Testis (tissue), 3 donors: ENCODE measurements around the gene EIF4EBP3. TPM values are rescaled to one million over a fixed set of nuclear protein-coding genes. Genes with fewer than 3 reads are reported as not detected.
A peak's percentile ranks its signal among the peaks of the same experiment; 100 is the strongest.

ENCODE experiments used
- DNase-seq: peaks from one replicate; pipeline ENCODE4 v3.0.0-alpha.2; 2019
- H3K27ac ChIP-seq, 2 donors: fragments of 200-600 bp; sonication (generic); one replicate each; pipeline ENCODE4 v1.5.1; 2019
- H3K27me3 ChIP-seq: fragments of 200-600 bp; sonication (generic); one replicate; pipeline ENCODE4 v1.5.1; 2019
- H3K36me3 ChIP-seq: fragments of 200-600 bp; sonication (generic); one replicate; pipeline ENCODE4 v1.5.1; 2017; ENCODE audit warnings: low read depth; ENCODE audit errors: missing control alignments
- H3K4me1 ChIP-seq: fragments of 200-600 bp; sonication (generic); one replicate; pipeline ENCODE4 v1.5.1; 2019
- H3K4me3 ChIP-seq, 2 donors: fragments of 200-600 bp; sonication (generic); one replicate each; pipeline ENCODE4 v1.5.1; 2017 to 2019
- H3K9me3 ChIP-seq: fragments of 200-600 bp; sonication (generic); one replicate; pipeline ENCODE4 v1.5.1; 2017
- CTCF ChIP-seq, 3 experiments: fragments of 450-650 bp in 2 of 3; fragments of 200-600 bp in 1 of 3; sonication (generic) in 1 of 3; IDR thresholded peaks; one replicate each; pipeline ENCODE4 v1.5.1; 2016 to 2019; ENCODE audit warnings: antibody characterized with exemption in 3 of 3, mild to moderate bottlenecking in 2 of 3, moderate library complexity in 1 of 3
- POLR2A ChIP-seq: fragments of 450-650 bp; IDR thresholded peaks from one replicate; pipeline ENCODE4 v1.6.1; 2017; ENCODE audit warnings: antibody characterized with exemption, mild to moderate bottlenecking, moderate library complexity
- WGBS, 2 donors: methylation state at CpG; one replicate each; pipeline ENCODE4 v1.1.5; 2018; 5-methylcytosine and 5-hydroxymethylcytosine counted together
- intact Hi-C: fragments of 100-400 bp; cut with DNase I; formaldehyde crosslinking; loops from one replicate; pipeline ENCODE4 v1.15.1; 2023; ENCODE audit warnings: low total_unique reads
- polyA plus RNA-seq: library from polyadenylated mRNA; stranded (reverse); fragments of 350-450 nt; fragmentation: Illumina TruSeq; extraction: RNeasy Lipid Tissue Mini Kit (QIAGEN cat#74804); gene quantifications from one replicate; pipeline ENCODE4 v1.2.3, GENCODE V29; 2014; ENCODE audit warnings: low read depth, low replicate concordance; ENCODE audit not compliant: insufficient read depth
- total RNA-seq, 2 donors: library from RNA; depleted of rRNA; stranded (reverse); fragments of >200 nt; gene quantifications; one replicate each; pipeline ENCODE4 v1.2.3, GENCODE V29; 2016

The EIF4EBP3 gene
- total and polyA plus RNA-seq, 3 donors from 2014 or later = 11.7 to 47.3 (median 14.0) TPM

GRCh38 chr5:140554454-140554853 is 7.0 kb downstream of the EIF4EBP3 start:
- H3K4me1 ChIP-seq = peaks cover 25% of the 10 kb centered on the region

GRCh38 chr5:140555747-140556312 is 8.4 kb downstream of the EIF4EBP3 start:
- H3K36me3 ChIP-seq = no peaks in the 10 kb centered on the region
- H3K9me3 ChIP-seq = no peaks in the 10 kb centered on the region
- peaks cover 20% of the 10 kb centered on the region for H3K4me1 ChIP-seq
- H3K27ac ChIP-seq = peak overlapping the region; percentile 88 to 91
- intact Hi-C loops = no loop called here
- no peak overlapping the region for H3K4me3 ChIP-seq
- TF ChIP-seq POLR2A = no peak
- no peak for TF ChIP-seq CTCF (IDR thresholded peaks at IDR 0.05)
- WGBS, 2 donors = 50 to 69% methylated on average over 1 of the region's 1 CpG
- H3K27me3 ChIP-seq = no peaks in the 10 kb centered on the region
- DNase-seq = no peak

More at GRCh38 chr5:140554454-140554853, 7.0 kb downstream of the EIF4EBP3 start:
- Histone ChIP-seq H3K4me3 (no peak overlapping the region), H3K27me3 (no peaks in the 10 kb centered on the region), H3K36me3 (no peaks in the 10 kb centered on the region), H3K9me3 (no peaks in the 10 kb centered on the region), H3K27ac (no peak overlapping the region)
- TF ChIP-seq POLR2A (no peak), CTCF (IDR thresholded peaks at IDR 0.05) (no peak)
- WGBS, 2 donors = 47 to 64% methylated on average over 2 of the region's 2 CpGs
- intact Hi-C loops = no loop called here
- no peak for DNase-seq

GRCh38 chr5:140556438-140556837 is 9.0 kb downstream of the EIF4EBP3 start:
- no peaks in the 10 kb centered on the region for H3K27me3 ChIP-seq
- peak overlapping the region; percentile 77 to 82 for H3K4me3 ChIP-seq
- peaks cover 20% of the 10 kb centered on the region for H3K4me1 ChIP-seq
- TF ChIP-seq POLR2A (no peak), CTCF (IDR thresholded peaks at IDR 0.05) (no peak)
- WGBS, 2 donors = 4 to 5% methylated on average over 6 of the region's 6 CpGs
- DNase-seq = no peak
- intact Hi-C loops = no loop called here
- no peaks in the 10 kb centered on the region for H3K9me3 ChIP-seq
- peak overlapping the region; percentile 88 to 91 for H3K27ac ChIP-seq
- H3K36me3 ChIP-seq = no peaks in the 10 kb centered on the region

- peak; percentile 96 for DNase-seq
- no peaks in the 10 kb centered on the region for H3K36me3 ChIP-seq
- H3K27me3 ChIP-seq = no peaks in the 10 kb centered on the region
- peak within 1 kb of the TSS; percentile 77 to 82 for H3K4me3 ChIP-seq
- TF ChIP-seq POLR2A = peak; percentile 86
- no peak for TF ChIP-seq CTCF (IDR thresholded peaks at IDR 0.05)
- peak within 1 kb of the TSS; percentile 88 to 91 for H3K27ac ChIP-seq
- intact Hi-C loops = no loop called here
- H3K9me3 ChIP-seq = no peaks in the 10 kb centered on the region
- WGBS, 2 donors = 0% methylated on average over 2 to 34 of the region's 46 CpGs
- peaks cover 21% of the 10 kb centered on the region for H3K4me1 ChIP-seq
Measured at GRCh38 chr5:140557136-140557805, 9.8 kb downstream of the EIF4EBP3 start, which contains the start of gene SRA1. Gene SRA1, minus strand, starts transcription at chr5:140557473. Its CDS starts 21 bp downstream, at chr5:140557452.
